Skeletal muscle cell (primary cell): ENCODE measurements around the gene F8.

Source experiments
- DNase-seq: peaks from one replicate; pipeline ENCODE4 v3.0.0-alpha.2; 2010; ENCODE audit warnings: low read depth
- H3K4me3 ChIP-seq: 2 replicates; pipeline ENCODE4 v1.5.1; 2011; ENCODE audit warnings: low read depth, mild to moderate bottlenecking, control low read depth, low read length, moderate library complexity

F8 gene

DNA sequence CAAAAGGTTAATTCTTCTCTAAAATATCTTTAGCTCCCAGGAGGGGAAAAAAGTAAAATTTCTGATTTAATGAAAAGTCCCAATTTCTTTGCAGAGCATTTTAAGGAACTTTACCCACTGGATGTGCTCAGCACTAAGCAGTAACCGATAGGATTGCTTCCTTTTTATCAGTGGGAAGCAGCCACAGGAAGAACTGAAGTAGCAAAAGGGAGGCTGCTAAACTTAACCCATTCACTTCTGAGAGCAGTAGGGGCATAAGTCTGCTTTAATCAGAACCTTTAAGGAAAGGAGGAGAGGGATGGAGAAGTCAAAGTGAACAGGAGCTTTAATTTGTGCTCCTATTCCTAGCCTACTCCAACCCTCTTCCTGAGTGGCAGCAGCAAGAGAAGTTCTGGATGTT lies at the start of gene F8:
Gene F8 (minus strand): TSS at position 139 of the 400 bp plus-strand sequence. CDS start 171 bp downstream, outside the sequence.
- no peak for DNase-seq
- no peak within 1 kb of the TSS for H3K4me3 ChIP-seq

DNA sequence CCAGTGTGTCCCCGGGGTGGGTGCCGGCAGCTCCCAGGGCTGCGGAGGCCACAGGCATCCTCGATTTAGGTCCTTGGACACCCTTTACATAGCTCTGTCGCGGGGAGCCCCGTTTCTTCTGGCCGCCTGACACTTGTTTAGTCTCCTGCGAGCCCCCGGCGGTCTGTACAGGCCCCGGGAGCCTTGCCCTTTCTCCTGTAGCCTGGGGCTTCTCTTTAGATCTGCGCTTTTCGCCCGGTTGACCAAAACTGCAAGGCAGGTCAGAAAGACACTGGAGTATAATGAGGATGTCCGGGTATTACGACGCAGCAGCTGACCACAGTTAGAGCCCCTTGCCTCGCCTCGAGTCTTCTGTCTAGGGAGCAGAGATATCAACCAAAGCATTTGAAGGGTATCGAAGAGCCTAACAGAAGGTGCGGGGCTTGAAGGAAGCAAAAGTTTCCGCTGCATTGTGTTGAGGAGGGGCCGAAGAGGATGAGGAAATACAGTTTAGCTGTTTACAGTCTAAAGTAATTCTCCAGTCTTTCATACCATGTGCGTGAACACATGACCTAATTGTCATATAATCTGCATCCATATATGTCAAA lies 49.3 kb upstream of the F8 start:
- peak overlapping the region; percentile 70 for H3K4me3 ChIP-seq
- no peak for DNase-seq

DNA sequence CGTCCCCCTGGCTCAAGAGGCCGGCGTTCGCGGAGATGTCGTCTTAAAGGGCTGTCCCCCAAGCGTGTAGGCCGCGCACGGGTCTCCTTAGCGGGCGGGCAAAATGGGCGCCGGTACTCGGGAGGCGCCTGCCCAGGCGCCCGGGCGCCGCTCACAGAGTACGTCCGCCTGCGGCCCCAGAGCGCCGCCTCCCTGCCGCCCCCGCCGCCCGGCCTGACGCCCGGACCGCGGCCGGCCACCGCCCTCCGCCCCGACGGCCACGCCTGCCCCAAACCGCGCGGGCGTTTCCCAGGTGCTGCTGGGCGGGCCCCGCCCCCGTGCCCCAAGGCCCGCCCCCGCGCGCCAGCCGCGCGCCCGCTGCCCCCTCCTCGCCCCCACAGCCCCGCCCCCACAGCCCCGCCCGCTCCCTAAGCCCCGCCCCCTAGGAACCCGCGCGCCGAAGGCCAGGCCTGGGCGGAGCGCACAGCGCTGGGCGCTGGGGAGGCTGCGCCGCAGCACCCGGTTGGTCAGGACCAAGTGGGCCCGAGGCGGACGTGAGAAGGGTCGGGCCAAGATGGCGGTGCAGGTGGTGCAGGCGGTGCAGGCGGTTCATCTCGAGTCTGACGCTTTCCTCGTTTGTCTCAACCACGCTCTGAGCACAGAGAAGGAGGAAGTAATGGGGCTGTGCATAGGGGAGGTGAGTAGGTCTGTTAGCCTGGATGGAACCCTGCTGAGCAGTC lies 48.6 kb upstream of the F8 start, which contains the start of the genes BRCC3, CMC4 and MTCP1:
Gene BRCC3 (plus strand): TSS at position 534 of the 719 bp plus-strand sequence. CDS start 20 bp downstream, at position 554.
Gene CMC4 (minus strand): TSS at position 162 of the 719 bp plus-strand sequence. CDS start 7,113 bp downstream, outside the sequence.
Gene MTCP1 (minus strand): TSS at position 162 of the 719 bp plus-strand sequence. CDS start 5,126 bp downstream, outside the sequence.
- peak; percentile 40 for DNase-seq
- peak within 1 kb of the TSS; percentile 70 for H3K4me3 ChIP-seq

DNA sequence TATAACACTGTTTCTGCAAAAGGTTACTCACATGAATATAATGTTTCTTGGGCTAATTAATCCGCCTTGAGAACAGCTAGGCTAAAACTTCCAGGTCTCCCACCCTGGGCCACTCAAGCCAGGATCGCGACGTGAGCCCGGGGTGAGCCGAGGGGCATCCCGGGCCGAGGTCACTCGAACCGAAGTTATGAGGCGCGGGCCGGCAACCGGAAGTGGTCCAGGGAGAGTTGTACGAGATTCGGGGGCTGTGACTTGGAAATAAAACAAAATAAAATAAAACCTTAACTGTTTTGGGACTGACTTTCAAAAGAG lies 48.1 kb upstream of the F8 start:
- DNase-seq, result no peak

DNA sequence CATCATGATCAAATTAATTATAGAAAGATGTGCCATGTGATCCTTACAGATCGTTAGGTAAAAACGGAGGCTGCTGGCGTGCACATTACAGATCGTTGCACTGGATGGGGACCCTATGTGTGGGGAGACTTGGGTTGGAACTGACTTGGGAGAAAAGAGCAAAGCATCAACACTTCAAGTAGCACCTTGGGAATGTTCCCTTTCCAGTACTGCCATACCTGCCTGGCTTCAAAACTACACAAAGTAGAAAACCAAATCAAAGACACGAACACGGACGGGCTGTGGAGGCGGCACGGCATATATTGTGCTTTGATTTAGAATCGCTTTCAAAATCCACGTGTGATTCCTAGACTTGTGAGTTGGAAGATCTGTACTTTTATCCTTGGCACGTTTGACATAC lies 47.5 kb upstream of the F8 start:
- H3K4me3 ChIP-seq, result peak overlapping the region; percentile 62
- DNase-seq, result no peak

More for the DNA sequence above, 48.1 kb upstream of the F8 start:
- peak overlapping the region; percentile 62 for H3K4me3 ChIP-seq

DNA sequence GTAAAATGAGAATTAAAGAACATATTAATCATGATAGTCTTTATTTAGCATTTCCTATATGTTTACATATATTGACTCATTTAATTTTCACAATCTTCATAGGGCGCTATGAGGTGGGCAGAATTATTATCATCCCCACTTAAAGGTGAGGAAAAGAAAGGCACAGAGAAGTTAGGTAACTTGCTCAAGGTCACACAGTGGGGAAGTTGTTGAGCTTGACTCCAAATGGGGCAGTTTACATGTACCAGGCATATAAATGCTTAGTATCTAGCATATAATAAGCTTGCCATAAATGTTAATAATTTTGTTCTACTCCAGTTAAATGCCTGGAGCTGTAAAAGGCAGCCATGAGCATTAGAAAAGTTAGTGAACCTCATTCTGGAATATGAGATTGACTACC lies 46.9 kb upstream of the F8 start:
- H3K4me3 ChIP-seq, result peak overlapping the region; percentile 62

DNA sequence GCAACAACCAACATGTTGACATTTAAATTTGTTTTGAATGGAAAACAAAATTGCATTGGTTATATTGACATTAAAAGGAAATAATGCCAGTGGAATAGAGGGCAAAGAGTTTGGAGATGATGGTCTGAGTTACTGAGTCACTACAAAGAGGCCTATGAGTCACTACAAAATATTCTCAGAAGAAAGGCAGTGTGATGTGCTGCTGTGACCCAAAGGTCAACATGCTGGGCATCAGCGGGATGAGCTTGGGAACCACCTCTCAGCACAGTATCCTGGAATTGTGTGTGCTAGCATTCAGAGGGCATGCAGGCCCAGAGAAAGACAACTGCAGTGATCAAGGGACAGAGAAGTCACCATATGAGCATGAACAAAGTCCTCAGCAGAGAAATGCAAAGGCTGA lies 45.6 kb upstream of the F8 start:
- no peak overlapping the region for H3K4me3 ChIP-seq
- peak; percentile 46 for DNase-seq

More for the DNA sequence above, 46.9 kb upstream of the F8 start:
- DNase-seq, result no peak

DNA sequence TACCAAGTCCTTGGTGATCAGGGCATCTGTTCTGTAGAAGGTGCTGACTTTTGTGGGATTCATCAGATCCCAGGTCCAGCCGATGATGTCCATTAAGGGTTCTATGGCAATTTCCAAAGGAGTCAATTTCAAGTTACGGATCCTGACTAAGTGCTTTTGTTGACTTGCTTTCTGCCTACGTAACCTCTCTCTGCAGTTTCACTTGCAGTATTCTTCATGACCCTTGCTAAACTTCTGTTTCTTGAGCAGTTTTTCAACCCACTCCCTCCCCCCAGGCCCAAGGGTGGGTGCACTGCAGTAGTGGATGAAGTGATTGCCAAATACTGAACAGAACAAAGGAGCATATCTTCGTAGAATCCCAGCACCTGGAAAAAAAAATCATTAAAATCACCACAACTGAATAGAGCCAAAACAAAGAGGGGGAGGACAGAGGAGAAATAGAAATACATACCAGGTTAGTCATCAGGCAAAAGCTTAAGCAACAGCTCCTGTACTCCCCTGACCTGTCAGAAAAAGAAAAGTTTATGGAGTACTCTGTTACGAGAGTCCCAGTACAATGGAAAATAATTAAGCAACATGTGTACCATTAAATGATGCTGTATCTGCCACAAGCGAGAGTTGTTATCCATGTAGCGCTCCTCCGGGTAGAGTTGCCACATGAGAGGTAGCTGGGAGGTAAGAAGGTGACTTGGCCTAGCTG lies 42.7 kb upstream of the F8 start:
- no peak overlapping the region for H3K4me3 ChIP-seq
- DNase-seq, result peak; percentile 35

DNA sequence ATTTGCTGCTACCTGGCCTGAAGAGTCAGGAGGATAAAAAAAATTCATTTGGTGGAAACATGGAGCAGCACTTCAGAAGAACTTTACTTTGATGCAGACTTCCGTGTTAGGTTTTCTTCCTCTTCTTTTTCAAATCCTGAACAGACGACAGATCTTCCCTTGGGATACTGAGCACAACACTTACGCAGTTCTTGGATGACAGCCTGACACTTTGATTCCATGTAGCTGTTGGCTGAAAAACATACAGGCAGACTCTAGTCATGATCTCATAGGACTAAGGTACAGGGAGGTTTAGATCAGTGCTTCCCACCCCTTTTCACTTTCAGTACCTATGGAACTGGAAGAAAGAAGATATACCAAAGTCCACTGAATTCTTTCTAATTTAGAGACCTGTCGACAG lies 39.2 kb upstream of the F8 start:
- DNase-seq, result no peak
- no peak overlapping the region for H3K4me3 ChIP-seq

DNA sequence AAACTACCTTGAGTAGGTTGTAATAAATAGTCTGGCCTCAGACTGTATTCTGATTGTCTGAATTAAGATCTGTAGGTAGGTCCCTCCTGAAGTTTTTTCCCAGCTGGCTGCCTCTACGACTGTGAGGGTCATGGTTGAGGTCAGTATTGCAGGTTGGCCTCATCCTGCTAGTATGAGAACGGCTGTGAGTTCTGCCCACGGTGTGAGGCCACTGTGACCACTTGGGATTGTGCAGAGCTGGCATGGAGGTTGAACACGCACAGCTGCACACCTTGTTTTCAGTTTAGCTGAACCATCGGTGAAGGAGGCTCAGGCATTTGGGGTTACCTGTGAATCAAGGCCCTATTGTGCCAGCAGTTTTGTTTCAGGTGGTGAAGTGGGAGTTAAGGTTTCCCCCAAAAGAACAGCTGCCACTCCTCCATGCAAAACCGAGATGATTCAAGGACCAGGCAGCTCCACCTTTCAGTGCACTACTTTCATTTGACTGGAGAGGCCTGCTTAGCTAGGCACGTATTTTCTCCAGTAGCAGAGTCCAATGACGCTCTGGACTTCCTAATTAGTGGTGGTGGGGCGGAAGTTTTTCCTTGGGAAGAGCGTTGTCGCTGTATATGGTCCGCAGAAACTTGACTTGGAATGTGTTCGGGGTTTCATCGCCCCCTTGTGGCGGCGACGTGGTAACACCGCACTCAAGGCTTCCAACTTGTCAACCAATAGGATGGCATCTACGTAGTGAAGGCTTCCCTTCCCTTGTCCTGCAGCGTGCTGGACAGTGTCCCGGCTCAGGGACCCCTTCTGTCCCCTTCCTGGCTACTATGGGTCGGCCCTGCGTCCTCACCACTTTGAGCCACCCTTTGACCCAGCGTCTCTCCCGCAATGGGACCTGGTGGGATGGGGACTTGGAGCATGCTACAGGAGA lies 34.6 kb upstream of the F8 start:
- peak; percentile 21 for DNase-seq
- no peak overlapping the region for H3K4me3 ChIP-seq

DNA sequence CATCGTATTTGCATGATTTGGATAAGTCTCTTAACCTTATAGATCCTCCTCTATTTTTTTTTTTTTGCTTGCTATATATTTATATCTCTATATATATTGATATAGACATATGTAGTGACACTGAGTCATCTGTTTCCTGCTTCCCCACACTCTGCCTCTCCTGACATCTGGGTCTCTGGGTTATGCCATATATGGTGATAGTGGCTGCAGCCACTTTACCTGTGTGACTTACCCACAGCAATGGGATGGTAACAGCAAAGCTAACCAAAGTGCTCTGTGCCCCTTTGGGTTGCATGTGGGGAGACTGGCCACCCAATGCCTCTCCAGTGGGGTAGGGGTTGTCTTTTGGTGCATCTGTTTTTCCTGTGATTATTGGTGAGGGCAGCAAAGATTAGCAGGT lies 33.9 kb upstream of the F8 start:
- DNase-seq, result no peak
- H3K4me3 ChIP-seq, result no peak overlapping the region

DNA sequence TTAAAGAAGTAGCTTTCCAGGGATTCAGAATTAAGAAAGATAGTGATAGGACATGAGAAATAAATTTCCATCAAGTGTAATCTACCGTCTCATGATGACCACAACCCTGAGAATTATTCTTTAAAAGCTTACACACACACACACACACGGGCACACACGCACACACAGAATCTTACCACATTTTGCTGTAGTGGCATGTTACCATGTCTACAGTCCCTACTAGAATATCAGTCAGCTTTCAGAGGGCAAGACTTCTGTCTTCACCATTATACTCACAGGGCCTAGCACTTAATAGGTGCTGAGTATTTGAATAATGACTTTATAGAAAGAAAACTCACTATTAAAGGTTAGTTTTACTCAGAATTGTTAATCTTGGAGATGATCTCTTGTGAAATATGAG lies 33.0 kb upstream of the F8 start:
- DNase-seq, result no peak
- H3K4me3 ChIP-seq, result no peak overlapping the region

DNA sequence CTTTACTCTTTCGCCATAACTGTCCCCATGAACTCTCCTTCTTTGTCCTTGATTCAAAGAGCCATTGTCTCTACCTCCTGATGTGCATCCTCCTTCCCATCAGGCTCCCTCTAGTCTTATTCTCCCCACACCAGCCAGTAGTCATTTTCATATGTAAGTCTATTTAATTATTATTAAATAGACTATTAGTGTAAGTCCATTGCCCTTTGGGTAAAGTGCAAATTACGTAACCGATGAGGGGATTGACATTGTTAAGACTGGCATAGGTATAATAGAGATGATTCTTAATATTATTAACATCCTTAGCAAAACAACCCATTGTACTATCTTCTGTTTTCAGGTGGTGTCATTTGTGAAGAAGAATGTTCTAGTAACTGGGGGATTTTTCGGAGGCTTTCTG lies 31.7 kb upstream of the F8 start:
- no peak overlapping the region for H3K4me3 ChIP-seq
- no peak for DNase-seq

DNA sequence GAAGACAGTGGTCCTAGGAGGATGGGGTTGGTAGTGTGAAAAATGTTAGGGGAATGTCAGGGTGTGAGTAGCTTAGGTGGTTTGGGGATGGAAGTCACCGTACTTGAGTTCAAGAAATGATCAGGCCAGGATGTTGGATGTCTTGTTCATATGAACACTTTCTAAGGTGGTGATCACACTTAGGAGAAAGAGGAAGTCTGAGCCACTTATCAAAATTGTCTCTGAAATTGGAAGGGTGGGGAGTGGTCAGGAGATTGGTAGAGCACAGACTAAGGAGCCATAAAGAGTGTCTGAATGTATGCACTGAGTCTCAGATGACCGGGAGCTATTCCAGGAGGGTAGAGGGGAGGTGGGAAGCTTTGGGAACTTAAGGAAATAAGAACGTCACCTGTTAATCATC lies 31.1 kb upstream of the F8 start:
- no peak for DNase-seq
- no peak overlapping the region for H3K4me3 ChIP-seq

DNA sequence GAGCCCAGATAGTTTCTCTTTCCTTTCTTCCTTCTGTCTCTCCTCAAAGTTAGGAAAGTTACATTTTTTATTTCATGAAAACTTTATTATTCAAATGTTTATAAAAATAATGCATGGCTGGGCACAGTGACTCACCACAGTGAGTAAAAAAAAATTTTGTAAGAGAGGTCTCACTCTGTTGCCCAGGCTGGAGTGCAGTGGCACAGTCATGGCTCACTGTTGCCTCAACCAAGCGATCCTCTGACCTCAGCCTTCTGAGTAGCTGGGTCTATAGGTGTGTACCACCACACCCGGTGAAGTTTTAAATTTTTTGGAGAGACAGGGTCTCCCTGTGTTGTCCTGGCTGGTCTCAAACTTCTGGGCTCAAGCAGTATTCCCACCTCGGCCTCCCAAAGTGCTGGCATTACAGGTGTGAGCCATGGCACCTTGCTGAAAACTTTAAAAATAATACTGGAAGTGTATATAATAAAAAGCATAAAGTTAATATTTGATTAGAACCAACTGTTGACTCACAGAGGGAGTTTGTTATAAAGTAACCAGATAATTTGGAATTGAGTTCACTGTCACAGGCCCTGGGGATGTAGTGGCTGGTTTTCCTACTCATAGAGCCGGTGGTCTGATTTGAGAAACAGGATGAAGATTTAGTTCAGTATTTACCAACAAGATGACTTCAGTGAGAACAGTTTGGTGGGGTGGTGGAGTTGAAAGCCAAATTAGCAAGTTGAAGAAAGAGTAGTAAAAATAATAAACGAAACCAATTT lies 30.4 kb upstream of the F8 start:
- no peak for DNase-seq
- no peak overlapping the region for H3K4me3 ChIP-seq

DNA sequence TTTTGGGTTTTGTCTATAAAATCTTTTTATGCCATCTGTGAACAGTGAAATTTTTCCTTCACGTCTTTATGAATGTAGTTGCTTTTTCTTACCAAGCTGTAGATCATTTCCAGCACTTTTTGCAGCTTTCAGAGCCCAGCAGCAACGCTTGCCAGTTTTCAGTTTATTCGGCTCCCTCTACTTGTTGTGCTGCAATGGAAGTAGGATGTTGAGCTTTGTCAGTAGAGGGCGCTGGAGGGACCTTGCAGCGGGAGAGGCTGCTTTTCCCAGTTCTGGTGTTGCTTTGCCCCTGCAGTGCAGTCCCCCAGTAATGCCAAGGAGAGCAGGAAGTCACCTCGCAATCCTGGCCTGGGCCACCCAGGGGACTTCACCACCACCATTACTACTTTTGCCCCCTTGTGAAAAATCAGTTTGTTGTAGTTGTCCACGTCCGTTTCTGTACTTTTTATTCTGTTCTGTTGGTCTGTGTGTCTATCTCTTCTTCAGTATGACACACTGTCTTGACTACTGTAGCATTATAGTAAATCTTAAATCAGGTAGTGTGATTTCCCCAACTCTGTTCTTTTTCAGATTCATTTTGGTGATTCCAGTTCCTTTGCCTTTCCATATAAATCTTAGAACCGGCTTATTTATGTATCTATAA lies 26.6 kb upstream of the F8 start:
- no peak for DNase-seq
- no peak overlapping the region for H3K4me3 ChIP-seq

DNA sequence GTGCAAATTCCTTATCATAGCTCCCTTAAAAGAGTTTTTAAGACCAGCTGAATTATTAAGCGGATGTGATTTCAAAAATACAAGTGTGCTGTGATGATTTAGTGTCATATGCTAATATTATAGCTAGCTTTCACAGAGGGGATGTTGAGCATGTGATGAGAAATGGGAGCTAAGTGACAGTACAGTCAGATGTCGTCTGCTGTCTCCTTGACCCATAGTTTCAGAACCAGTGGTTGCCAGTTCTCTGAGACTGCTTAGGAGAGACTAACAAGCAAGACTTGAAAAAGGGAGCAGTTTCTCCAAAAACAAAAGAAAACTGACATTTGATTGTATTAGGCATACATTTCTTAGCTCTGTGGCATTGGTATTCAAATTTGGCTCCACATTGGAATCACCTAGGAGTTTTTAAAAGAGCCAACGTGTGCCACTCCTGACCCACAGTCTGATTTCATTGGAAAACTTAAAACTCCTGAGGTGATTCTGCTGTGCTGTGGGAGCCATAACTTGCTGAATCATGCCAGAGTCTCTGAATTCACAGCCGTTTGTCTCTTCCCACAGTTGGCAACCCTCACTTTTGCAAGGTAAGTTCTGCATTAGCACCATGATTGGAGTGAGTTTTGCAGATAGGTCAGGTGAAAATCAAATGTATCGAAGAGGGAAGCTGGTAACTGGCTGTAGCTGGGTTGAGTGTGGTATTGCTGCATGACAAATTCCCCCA lies 24.4 kb upstream of the F8 start:
- DNase-seq, result no peak
- H3K4me3 ChIP-seq, result no peak overlapping the region
